ENCODE results near the gene RNASEH2B. TPM values are rescaled to one million over a fixed set of nuclear protein-coding genes. Genes with fewer than 3 reads are reported as not detected.

Gene RNASEH2B
- total and polyA plus RNA-seq, 2 of the 8 experiments (the other 6 are each of a cell fraction or from before 2014, with no cell fraction given) = 19.3 to 43.9 TPM

- TF ChIP-seq EZH2 (IDR thresholded peaks at IDR 0.05; ENCODE audit: low read depth, low read length, severe bottlenecking) (no peak), CREB1 (IDR thresholded peaks at IDR 0.05) (peak; percentile 79), ATF3 (IDR thresholded peaks at IDR 0.05; ENCODE audit: insufficient read depth, low read depth, low read length) (no peak), FOSL1 (IDR thresholded peaks at IDR 0.05; ENCODE audit: insufficient read depth, low read depth, low read length) (no peak), POLR2AphosphoS5 (IDR thresholded peaks at IDR 0.05; ENCODE audit: low read depth, low read length) (peak; percentile 77), RNF2 (IDR thresholded peaks at IDR 0.05; ENCODE audit: borderline replicate concordance, low read depth, low read length, missing control alignments, poor library complexity, severe bottlenecking) (peak; percentile 44), CBX8 (IDR thresholded peaks at IDR 0.05; ENCODE audit: borderline replicate concordance, low read depth, low read length) (no peak), TBP (IDR thresholded peaks at IDR 0.05; ENCODE audit: low read depth, low read length) (peak; percentile 53; the same call in 1 of the 2 replicates), SP1 (IDR thresholded peaks at IDR 0.05; ENCODE audit: low read depth, low read length) (no peak), SIX5 (IDR thresholded peaks at IDR 0.05; ENCODE audit: low read depth, low read length) (no peak), HDAC6 (IDR thresholded peaks at IDR 0.05; ENCODE audit: low read depth, low read length) (no peak), RAD21 (IDR thresholded peaks at IDR 0.05 in 1 of 2, conservative IDR thresholded peaks at IDR 0.05 in 1 of 2; ENCODE audit: low read depth in 2 of 2, low read length in 2 of 2) (no peak; a peak in 1 of 4 replicates), NRF1 (IDR thresholded peaks at IDR 0.05; ENCODE audit: low read depth, low read length) (no peak), SP2 (IDR thresholded peaks at IDR 0.05; ENCODE audit: low read length) (no peak), TAF1 (IDR thresholded peaks at IDR 0.05; ENCODE audit: low read depth, low read length) (peak; percentile 77), KDM5A (IDR thresholded peaks at IDR 0.05; ENCODE audit: low read length) (no peak), TCF12 (IDR thresholded peaks at IDR 0.05; ENCODE audit: low read depth, low read length) (no peak), SIRT6 (IDR thresholded peaks at IDR 0.05; ENCODE audit: low read length) (no peak), TEAD4 (IDR thresholded peaks at IDR 0.05; ENCODE audit: low read depth, low read length) (no peak), BACH1 (IDR thresholded peaks at IDR 0.05; ENCODE audit: low read length) (no peak), HDAC2 (IDR thresholded peaks at IDR 0.05; ENCODE audit: borderline replicate concordance in 1 of 2, low read depth in 2 of 2, low read length in 2 of 2) (peak; percentile 84 to 91; a peak in 3 of 4 replicates), GTF2F1 (IDR thresholded peaks at IDR 0.05; ENCODE audit: borderline replicate concordance, low read depth, low read length) (no peak), JUN (IDR thresholded peaks at IDR 0.05; ENCODE audit: low read depth, low read length) (no peak), SUZ12 (IDR thresholded peaks at IDR 0.05; ENCODE audit: low read length) (no peak)
Observed at GRCh38 chr13:50909605-50910484, at the start of gene RNASEH2B (continued).

Measured in H1 (cell line).